ENCODE measurements around the gene ADD3.
"Not testable (repeated sequence)": the region's sequence is repeated elsewhere in the genome, so short reads cannot be mapped to it uniquely, and the experiment has no call there.

The ADD3 gene

DNA sequence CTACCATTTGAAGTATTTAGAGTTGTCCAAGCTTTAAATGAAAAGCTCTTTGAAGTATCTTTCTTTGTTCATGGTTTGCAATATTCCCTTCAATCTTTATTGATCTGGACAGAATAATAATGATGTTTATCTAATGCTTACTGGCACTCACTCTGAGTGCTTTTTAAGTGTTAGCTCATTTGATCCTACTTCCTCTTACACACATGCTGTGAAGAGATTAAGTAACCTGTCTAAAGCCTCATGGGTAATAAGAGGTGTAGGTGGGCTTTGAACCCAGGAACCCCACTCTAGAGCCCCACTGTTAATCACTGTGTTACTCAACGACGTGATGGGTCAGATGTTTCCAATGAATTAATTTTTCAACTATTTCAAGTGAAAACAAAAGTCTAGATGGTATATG lies 31.1 kb upstream of the ADD3 start:
- DNase-seq: no peak

DNA sequence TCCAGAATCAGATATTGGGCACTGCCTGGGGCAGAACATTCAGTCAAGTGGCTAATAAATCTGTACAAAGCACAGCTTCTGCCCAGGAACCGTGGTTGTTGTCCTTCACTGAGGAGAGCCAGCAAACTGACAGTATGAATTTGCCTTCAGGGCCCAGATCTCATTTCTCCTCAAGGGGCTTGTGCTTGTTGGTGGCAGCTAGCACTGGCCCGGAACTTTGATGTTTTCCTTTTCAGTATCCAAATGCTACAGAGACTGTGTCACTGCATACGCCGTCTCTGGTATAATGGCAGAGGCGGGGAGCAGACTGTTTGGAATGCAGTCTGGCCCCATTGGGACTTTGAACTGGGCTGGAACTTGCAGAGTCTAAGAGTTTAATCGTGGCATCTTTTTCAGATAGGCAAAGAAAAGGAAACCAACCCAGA lies 30.4 kb upstream of the ADD3 start:
- no peak for DNase-seq

DNA sequence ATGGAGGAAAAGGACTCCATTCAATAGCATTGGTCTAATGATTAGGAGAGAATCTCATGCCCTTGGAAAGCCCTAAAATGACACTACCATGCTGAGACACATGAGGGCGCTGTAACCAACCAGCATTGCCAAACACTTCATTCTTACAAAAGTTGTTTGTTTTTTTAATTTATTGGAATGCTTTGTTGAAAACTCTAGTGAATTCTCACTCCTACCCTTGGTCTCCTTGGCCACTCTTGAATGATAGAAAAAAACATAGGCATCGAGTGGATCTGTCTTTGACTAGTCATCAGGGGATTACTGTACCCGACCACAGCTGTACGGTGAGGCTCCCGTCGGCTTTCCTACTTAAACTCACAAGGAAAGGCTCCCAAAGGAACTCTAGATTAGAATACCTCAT lies 29.3 kb upstream of the ADD3 start:
- peak; percentile 64 for DNase-seq

DNA sequence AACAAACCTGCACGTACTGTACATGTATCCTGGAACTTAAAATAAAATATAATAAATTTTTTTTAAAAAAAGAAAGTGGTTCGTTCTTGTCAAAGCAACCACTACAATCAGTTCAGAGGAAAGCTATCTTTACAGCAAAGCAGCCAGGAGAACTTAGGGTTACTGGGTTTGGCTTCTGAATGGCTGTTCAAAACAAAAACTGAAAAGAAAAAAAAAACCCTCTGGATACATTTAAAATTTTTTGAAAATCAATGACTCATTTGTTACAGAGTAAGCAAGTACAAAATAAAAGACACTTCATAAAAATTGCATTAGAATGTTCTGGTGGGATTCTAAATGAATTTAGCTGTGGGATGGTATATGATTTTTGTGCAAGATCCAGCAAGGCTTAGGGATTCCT lies 28.6 kb upstream of the ADD3 start:
- DNase-seq: no peak

DNA sequence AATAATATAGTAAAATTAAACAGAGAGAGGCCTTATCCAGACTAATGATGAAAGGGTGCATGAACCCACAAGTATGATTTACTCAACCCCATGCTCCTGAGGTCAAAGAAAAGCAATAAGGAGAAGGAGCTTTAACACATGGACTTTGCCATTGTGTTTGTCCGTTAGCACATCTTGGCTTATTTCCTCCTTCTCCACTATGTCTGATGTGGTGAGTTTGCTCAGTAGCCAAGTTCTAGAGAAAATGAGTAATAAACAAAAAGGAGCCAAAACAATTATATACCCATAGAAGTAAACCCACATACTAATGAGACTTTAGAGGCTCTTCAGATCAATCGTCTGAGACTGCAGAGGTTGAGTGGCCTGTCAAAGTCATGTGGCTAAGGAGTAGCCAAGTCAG lies 26.1 kb upstream of the ADD3 start:
- no peak for DNase-seq

DNA sequence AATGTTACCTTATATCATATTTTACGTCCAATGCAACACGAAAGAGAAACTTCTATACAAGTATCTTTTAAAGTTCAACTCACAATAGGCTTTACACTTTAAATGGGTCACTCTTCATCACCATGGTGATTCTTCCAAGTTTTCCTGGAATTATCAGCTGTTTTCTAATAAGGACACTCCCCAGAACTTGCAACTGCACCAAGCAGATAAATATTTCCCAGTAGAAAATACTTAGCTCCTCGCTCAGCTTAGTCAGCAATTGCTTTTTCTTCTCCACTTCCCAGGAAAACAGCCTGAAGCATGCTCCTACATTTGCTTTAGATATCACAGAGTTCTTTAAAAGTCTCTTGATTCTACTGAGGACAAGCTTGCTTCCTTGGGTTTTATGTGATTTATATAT lies 25.7 kb upstream of the ADD3 start:
- no peak for DNase-seq

GRCh38 chr10:109982812-109983211 lies 25.0 kb upstream of the ADD3 start:
- DNase-seq: no peak

- DNase-seq: no peak
Measured at GRCh38 chr10:109984013-109984412, 23.8 kb upstream of the ADD3 start.

GRCh38 chr10:109985768-109986167 lies 22.0 kb upstream of the ADD3 start:
- not testable (repeated sequence) for DNase-seq

- no peak for DNase-seq
Measured at GRCh38 chr10:109987452-109988211, 20.2 kb upstream of the ADD3 start.

DNA sequence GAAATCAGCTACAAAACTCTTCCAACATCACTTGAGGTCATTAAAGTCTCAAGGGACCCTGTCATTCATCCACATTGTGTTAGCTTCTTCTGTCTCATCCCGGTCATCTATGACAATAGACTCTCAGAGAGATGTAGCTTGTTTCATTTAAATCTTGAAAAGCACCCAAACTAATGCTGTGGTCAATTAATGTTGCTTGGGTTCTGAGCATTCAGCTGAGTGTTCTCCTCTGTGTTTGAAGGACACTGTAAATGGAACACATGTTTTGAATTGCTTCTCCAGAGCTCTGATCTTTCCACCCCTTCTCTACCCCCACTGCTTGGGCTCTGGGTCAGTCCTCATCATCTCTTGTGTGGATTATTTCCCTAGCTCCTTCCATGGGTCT lies 19.6 kb upstream of the ADD3 start:
- DNase-seq: no peak

- DNase-seq: no peak
Measured at GRCh38 chr10:109991266-109991855, 16.4 kb upstream of the ADD3 start.

GRCh38 chr10:109992485-109992884 lies 15.3 kb upstream of the ADD3 start:
- DNase-seq: no peak

GRCh38 chr10:109993551-109994330 lies 14.0 kb upstream of the ADD3 start:
- DNase-seq: no peak

GRCh38 chr10:109994711-109995577 lies 12.8 kb upstream of the ADD3 start:
- DNase-seq: no peak

DNA sequence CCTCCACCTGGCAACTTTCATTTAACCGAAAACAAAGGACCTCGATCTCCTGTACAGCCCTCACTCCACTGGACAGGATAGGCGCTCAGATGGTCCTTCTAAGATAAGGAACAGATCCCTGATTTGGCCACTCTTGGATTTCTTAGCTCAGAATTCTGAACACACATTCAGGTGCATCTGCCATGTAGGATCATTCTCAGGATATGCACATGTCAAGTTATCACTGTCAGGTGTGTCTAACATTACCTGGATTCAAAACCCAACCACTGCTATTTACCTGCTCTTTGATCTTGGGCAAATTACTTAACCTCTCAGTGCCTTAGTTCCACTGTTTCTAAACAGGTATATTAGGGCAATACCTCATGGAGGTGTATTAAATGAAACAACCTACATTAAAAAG lies 12.2 kb upstream of the ADD3 start:
- DNase-seq: no peak

DNA sequence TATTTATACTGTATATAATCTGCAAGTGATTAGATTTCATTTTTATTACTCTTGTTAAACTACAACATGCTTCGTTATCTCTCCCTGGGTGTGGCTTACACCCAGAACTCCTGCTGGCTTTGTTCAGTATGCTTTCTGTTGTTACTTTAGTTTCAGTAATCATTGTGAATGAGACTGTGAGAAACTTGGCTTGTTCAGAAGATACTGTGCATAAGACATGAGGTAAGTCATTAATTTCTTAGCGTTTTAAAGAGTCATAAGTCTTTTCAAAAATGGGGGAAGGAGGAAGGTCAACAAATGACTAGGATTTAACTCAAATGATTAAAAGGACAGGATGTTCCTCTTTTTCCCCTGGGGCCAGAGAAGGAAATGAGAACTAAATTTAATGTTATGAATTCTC lies 11.6 kb upstream of the ADD3 start:
- no peak for DNase-seq

DNA sequence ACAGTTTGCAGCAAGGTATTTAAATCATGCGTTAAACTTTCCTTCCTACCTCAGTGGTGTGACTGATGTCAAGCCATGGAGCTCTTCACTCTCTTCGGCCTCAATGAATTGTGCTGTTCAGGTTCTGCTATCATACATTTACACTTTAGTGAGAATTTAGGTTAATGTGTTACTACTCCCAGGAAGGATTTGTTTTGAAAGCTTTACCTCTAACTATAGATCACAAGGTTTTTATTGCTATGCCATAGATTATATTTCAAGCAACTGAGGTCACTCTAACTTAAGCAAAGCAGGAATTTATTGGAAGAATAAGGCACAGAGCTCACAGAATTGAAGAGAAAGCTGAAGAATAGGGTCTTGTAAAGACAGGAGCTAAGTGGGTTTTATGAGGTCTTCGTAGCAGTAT lies 11.0 kb upstream of the ADD3 start:
- DNase-seq: no peak

- no peak for DNase-seq
Measured at GRCh38 chr10:109997233-109997632, 10.6 kb upstream of the ADD3 start.

DNA sequence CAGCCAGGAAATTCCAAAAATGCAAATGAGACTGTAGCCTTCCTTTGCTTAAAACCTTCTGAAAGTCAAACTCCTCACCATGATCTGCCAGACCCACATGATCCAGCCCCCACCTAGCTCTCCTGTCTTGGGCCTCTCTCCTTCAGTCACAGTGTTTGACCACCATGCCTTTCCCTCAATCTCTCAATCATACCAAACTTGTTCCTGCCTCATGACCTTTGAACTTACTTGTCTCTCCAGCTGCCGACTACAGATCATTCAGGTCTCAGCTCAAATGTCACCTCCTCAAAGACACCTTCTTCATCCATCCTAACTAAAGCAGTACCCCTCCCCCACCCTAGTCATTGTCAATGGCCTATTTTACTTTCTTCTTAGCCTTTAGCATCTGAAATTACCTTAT lies 9.3 kb upstream of the ADD3 start:
- DNase-seq: no peak

GRCh38 chr10:110002801-110003523 lies 4.8 kb upstream of the ADD3 start:
- no peak for DNase-seq

- DNase-seq: no peak
Measured at GRCh38 chr10:110003524-110003885, 4.3 kb upstream of the ADD3 start.

- DNase-seq: no peak
Measured at GRCh38 chr10:110005719-110006118, 2.1 kb upstream of the ADD3 start.

Data from activated T-cell treated with anti-CD3 and anti-CD28 coated beads for 4 hours (primary cell).